Measurements from ENCODE around the gene TRAF3IP1. TPM values are rescaled to one million over a fixed set of nuclear protein-coding genes. Genes with fewer than 3 reads are reported as not detected.
A peak's percentile ranks its signal among the peaks of the same experiment; 100 is the strongest.

TRAF3IP1 gene
- total and polyA plus RNA-seq, 11 donors, result 3.8 to 20.3 (median 12.4) TPM

DNA sequence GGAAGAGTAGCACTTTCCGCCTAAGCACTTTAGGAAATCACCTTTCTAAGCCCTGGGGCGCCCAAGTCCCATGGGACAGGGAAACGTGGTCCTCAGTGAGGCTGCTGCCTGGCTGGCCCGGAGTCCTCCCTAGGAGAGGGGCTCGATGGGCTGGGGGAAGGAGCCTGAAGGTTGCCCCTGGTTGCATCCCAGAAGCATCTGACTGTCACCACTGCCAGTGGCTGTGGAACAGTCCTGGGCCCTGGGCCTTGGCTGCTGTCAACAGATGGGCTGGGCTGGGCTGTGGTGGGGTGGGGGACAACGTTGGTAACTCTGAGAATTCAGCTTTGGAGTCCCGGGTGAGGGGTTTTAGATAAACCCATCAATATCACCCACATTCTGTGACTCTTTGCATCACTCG is 128.9 kb downstream of the TRAF3IP1 start:
- DNase-seq, result no peak
- TF ChIP-seq POLR2A (IDR thresholded peaks at IDR 0.05), result no peak
- TF ChIP-seq, protein P1, sequence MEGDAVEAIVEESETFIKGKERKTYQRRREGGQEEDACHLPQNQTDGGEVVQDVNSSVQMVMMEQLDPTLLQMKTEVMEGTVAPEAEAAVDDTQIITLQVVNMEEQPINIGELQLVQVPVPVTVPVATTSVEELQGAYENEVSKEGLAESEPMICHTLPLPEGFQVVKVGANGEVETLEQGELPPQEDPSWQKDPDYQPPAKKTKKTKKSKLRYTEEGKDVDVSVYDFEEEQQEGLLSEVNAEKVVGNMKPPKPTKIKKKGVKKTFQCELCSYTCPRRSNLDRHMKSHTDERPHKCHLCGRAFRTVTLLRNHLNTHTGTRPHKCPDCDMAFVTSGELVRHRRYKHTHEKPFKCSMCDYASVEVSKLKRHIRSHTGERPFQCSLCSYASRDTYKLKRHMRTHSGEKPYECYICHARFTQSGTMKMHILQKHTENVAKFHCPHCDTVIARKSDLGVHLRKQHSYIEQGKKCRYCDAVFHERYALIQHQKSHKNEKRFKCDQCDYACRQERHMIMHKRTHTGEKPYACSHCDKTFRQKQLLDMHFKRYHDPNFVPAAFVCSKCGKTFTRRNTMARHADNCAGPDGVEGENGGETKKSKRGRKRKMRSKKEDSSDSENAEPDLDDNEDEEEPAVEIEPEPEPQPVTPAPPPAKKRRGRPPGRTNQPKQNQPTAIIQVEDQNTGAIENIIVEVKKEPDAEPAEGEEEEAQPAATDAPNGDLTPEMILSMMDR (IDR thresholded peaks at IDR 0.05), result no peak
- peaks cover 0 to 80% (median 55%) of the 10 kb centered on the region in 9 donors for H3K36me3 ChIP-seq
- intact Hi-C loops (cut with DNase I), result no loop called here
- WGBS, 4 donors, result 79 to 84% (median 80%) methylated on average over 8 of the region's 8 CpGs
- H3K4me3 ChIP-seq, result no peak overlapping the region
- peaks cover 0 to 30% (median 13%) of the 10 kb centered on the region in 12 donors for H3K4me1 ChIP-seq
- no peaks in the 10 kb centered on the region for H3K9me3 ChIP-seq
- ATAC-seq, result no peak
- no peaks in the 10 kb centered on the region for H3K27me3 ChIP-seq
- H3K27ac ChIP-seq, result peak overlapping the region in 9 of 12 donors; percentile 25 to 79 (median 65)

DNA sequence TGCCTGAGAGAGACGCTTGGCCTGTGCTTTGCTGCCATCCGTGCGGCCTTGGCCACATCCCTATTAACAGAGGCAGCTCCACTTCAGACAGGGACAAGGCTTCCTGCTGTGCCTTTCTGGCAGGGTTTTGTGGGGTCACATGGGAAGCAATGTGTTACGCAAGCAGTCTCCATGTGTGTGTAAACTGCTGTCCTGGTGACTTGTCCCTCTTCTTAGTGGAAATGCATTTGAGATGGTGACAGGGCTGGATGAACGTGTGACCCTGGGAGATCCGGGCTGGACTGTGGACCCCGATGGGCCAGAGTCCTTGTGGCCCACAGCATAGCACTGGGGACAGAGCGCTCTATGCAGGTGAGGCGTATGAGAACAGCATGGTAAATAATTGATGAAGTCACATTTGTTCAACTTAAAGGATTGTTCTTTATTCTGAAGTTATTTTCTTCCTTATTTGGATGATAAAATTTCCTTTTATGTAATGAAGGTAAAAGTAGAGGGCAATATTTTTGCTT is 129.6 kb downstream of the TRAF3IP1 start:
- 54 to 65% (median 56%) methylated on average over 9 of the region's 9 CpGs for WGBS, 4 donors
- H3K4me1 ChIP-seq, result peaks cover 0 to 30% (median 13%) of the 10 kb centered on the region in 12 donors
- intact Hi-C loops (cut with DNase I), result loop anchor here in 1 of 10 donors (5.0 kb wide), 1 partner anchor 73 kb away; no protein-coding TSS in a partner anchor
- H3K27me3 ChIP-seq, result no peaks in the 10 kb centered on the region
- DNase-seq, result peak; percentile 63 to 88 (median 70)
- H3K36me3 ChIP-seq, result peaks cover 0 to 73% (median 48%) of the 10 kb centered on the region in 9 donors
- TF ChIP-seq POLR2A (IDR thresholded peaks at IDR 0.05), result no peak
- TF ChIP-seq, protein P1 (IDR thresholded peaks at IDR 0.05), result no peak
- peak; percentile 90 to 94 (median 93) for ATAC-seq
- peak overlapping the region; percentile 35 to 79 (median 56) for H3K27ac ChIP-seq
- peaks cover 0 to under 1% (median 0%) of the 10 kb centered on the region in 12 donors for H3K9me3 ChIP-seq
- peak overlapping the region in 2 of 12 donors; percentile 4 to 30 for H3K4me3 ChIP-seq

DNA sequence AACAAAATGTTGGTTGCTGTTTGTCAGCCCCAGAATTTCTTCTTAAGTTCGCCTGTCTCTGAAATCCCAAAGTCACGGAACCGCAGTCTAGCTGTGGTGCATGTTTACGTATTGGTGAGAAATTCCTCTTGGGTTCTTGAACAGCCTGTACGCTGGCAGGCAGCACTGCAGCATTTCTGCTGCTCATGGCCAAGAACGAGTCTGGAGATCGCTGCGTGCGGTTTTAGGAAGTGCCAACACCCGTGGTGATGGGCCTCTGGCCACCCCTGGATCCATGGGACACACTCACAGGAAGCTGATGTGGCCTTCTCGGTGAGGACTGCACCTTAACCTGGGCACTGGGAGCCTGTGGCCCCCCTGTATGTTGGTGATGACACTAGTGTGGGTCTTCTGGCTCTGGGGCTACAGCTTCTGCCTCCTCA is 130.1 kb downstream of the TRAF3IP1 start:
- no peak for TF ChIP-seq POLR2A (IDR thresholded peaks at IDR 0.05)
- TF ChIP-seq, protein P1 (IDR thresholded peaks at IDR 0.05), result no peak
- H3K27ac ChIP-seq, result peak overlapping the region; percentile 35 to 79 (median 56)
- DNase-seq (peak in 2 of 5 donors; percentile 64 to 72), ATAC-seq (peak; percentile 59 to 80 (median 70))
- 62 to 78% (median 72%) methylated on average over 10 to 11 of the region's 11 CpGs for WGBS, 4 donors
- peaks cover 0 to 30% (median 13%) of the 10 kb centered on the region in 12 donors for H3K4me1 ChIP-seq
- H3K36me3 ChIP-seq, result peaks cover 0 to 68% (median 43%) of the 10 kb centered on the region in 9 donors
- peaks cover 0 to 5% (median 0%) of the 10 kb centered on the region in 12 donors for H3K9me3 ChIP-seq
- peak overlapping the region in 2 of 12 donors; percentile 4 to 30 for H3K4me3 ChIP-seq
- intact Hi-C loops (cut with DNase I), result loop anchor here in 1 of 10 donors (5.0 kb wide), 1 partner anchor 73 kb away; no protein-coding TSS in a partner anchor
- no peaks in the 10 kb centered on the region for H3K27me3 ChIP-seq

Other genes with a start within 250 kb of the TRAF3IP1 start
- 1 to 10 TPM in 1 of 9 donors, under 1 TPM in 7, not detected in 1; 0.05 to 1.2 (median 0.23) TPM for gene ESPNL, start 220.2 kb upstream of the TRAF3IP1 start, total RNA-seq
- under 1 TPM in 1 of 2 donors, not detected in 1; 0.27 TPM for gene ESPNL, start 220.2 kb upstream of the TRAF3IP1 start, polyA plus RNA-seq
- 10 to 100 TPM; 19.8 to 43.7 (median 23.2) TPM for gene KLHL30, start 181.8 kb upstream of the TRAF3IP1 start, total RNA-seq
- 10 to 100 TPM in 1 of 2 donors, 1 to 10 TPM in 1; 5.1 to 10.7 TPM for gene KLHL30, start 181.8 kb upstream of the TRAF3IP1 start, polyA plus RNA-seq
- 1 to 10 TPM in 1 of 9 donors, under 1 TPM in 5, not detected in 3; 0.23 to 1.8 (median 0.65) TPM for gene ERFE, start 161.5 kb upstream of the TRAF3IP1 start, total RNA-seq
- under 1 TPM; 0.08 to 0.36 TPM for gene ERFE, start 161.5 kb upstream of the TRAF3IP1 start, polyA plus RNA-seq
- gene ILKAP, start 116.8 kb upstream of the TRAF3IP1 start, total RNA-seq, result 10 to 100 TPM; 12.4 to 27.7 (median 23.4) TPM
- 10 to 100 TPM; 33.7 to 41.7 TPM for gene ILKAP, start 116.8 kb upstream of the TRAF3IP1 start, polyA plus RNA-seq
- 1 to 10 TPM in 8 of 9 donors, under 1 TPM in 1; 0.45 to 5.9 (median 2.5) TPM for gene HES6, start 80.5 kb upstream of the TRAF3IP1 start, total RNA-seq
- 1 to 10 TPM; 3.7 to 9.1 TPM for gene HES6, start 80.5 kb upstream of the TRAF3IP1 start, polyA plus RNA-seq
- 10 to 100 TPM in 2 of 9 donors, 1 to 10 TPM in 7; 1.6 to 17.1 (median 5.4) TPM for gene PER2, start 31.9 kb upstream of the TRAF3IP1 start, total RNA-seq
- 1 to 10 TPM; 2.2 TPM for gene PER2, start 31.9 kb upstream of the TRAF3IP1 start, polyA plus RNA-seq
- gene ASB1, start 106.4 kb downstream of the TRAF3IP1 start, total RNA-seq, result 10 to 100 TPM; 32.9 to 53.4 (median 46.7) TPM
- gene ASB1, start 106.4 kb downstream of the TRAF3IP1 start, polyA plus RNA-seq, result 10 to 100 TPM; 31.8 to 57.5 TPM